GM12801 (cell line): Measurements from ENCODE around the gene TXN.

ENCODE experiments used
- CTCF ChIP-seq: IDR thresholded peaks from one replicate; pipeline ENCODE4 v1.5.1; 2011; ENCODE audit warnings: control low read depth; ENCODE audit not compliant: insufficient read length; ENCODE audit errors: extremely low read depth

The TXN gene

GRCh38 chr9:110248361-110248760, 7.9 kb downstream of the TXN start:
- TF ChIP-seq CTCF = no peak

GRCh38 chr9:110246214-110246613, 10.1 kb downstream of the TXN start:
- no peak for TF ChIP-seq CTCF

GRCh38 chr9:110244616-110245015, 11.7 kb downstream of the TXN start:
- no peak for TF ChIP-seq CTCF

GRCh38 chr9:110241858-110242321, 14.4 kb downstream of the TXN start:
- no peak for TF ChIP-seq CTCF

GRCh38 chr9:110241260-110241857, 14.9 kb downstream of the TXN start:
- TF ChIP-seq CTCF = no peak

- TF ChIP-seq CTCF = no peak
Measured at GRCh38 chr9:110240198-110240597, 16.1 kb downstream of the TXN start.

GRCh38 chr9:110228321-110228720, 28.0 kb downstream of the TXN start:
- TF ChIP-seq CTCF = no peak

- no peak for TF ChIP-seq CTCF
Measured at GRCh38 chr9:110224583-110224982, 31.7 kb downstream of the TXN start.
